HCT116 (cell line): ENCODE measurements around the gene EPHA4.

ENCODE experiments used
- EZH2 ChIP-seq: fragments of 200-600 bp; sonication (generic); IDR thresholded peaks from 2 replicates; pipeline ENCODE4 v1.6.1; 2017; ENCODE audit warnings: antibody characterized with exemption, mixed run types
- POLR2A ChIP-seq: IDR thresholded peaks from 2 replicates; pipeline ENCODE4 v1.7.0; 2011; ENCODE audit warnings: borderline replicate concordance; ENCODE audit not compliant: insufficient read depth, insufficient read length; ENCODE audit errors: extremely low read depth
- TF ChIP-seq, protein P1 (sequence below), 3 experiments: fragments of 200-600 bp in 1 of 3; sonication (generic) in 1 of 3; IDR thresholded peaks in 2 of 3; conservative IDR thresholded peaks in 1 of 3; 2 replicates each; pipeline ENCODE4 v1.5.1; 2012 to 2017; ENCODE audit warnings: low read depth in 2 of 3, low read length in 2 of 3, antibody characterized with exemption in 1 of 3, borderline replicate concordance in 1 of 3, control low read depth in 1 of 3, mild to moderate bottlenecking in 1 of 3, mixed read lengths in 1 of 3, mixed run types in 1 of 3, moderate library complexity in 1 of 3; ENCODE audit not compliant: insufficient read depth in 1 of 3

GRCh38 chr2:221501210-221501882, 70.8 kb downstream of the EPHA4 start:
- TF ChIP-seq, protein P1, sequence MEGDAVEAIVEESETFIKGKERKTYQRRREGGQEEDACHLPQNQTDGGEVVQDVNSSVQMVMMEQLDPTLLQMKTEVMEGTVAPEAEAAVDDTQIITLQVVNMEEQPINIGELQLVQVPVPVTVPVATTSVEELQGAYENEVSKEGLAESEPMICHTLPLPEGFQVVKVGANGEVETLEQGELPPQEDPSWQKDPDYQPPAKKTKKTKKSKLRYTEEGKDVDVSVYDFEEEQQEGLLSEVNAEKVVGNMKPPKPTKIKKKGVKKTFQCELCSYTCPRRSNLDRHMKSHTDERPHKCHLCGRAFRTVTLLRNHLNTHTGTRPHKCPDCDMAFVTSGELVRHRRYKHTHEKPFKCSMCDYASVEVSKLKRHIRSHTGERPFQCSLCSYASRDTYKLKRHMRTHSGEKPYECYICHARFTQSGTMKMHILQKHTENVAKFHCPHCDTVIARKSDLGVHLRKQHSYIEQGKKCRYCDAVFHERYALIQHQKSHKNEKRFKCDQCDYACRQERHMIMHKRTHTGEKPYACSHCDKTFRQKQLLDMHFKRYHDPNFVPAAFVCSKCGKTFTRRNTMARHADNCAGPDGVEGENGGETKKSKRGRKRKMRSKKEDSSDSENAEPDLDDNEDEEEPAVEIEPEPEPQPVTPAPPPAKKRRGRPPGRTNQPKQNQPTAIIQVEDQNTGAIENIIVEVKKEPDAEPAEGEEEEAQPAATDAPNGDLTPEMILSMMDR (IDR thresholded peaks at IDR 0.05 in 2 of 3, conservative IDR thresholded peaks at IDR 0.05 in 1 of 3; ENCODE audit: borderline replicate concordance in 1 of 3, insufficient read depth in 1 of 3, low read depth in 2 of 3, low read length in 2 of 3) = no peak
- TF ChIP-seq POLR2A = no peak
- TF ChIP-seq EZH2 = no peak
